GM18873 (cell line): ENCODE measurements around the gene GALNT16.

ENCODE experiments used
- ATAC-seq: cut with Tn5 transposase; IDR thresholded peaks from one replicate; pipeline ENCODE4 v1.9.1; 2021; ENCODE audit warnings: mild to moderate bottlenecking, moderate library complexity, moderate number of reproducible peaks; ENCODE audit not compliant: unreplicated experiment, low FRiP score

GALNT16 gene

DNA sequence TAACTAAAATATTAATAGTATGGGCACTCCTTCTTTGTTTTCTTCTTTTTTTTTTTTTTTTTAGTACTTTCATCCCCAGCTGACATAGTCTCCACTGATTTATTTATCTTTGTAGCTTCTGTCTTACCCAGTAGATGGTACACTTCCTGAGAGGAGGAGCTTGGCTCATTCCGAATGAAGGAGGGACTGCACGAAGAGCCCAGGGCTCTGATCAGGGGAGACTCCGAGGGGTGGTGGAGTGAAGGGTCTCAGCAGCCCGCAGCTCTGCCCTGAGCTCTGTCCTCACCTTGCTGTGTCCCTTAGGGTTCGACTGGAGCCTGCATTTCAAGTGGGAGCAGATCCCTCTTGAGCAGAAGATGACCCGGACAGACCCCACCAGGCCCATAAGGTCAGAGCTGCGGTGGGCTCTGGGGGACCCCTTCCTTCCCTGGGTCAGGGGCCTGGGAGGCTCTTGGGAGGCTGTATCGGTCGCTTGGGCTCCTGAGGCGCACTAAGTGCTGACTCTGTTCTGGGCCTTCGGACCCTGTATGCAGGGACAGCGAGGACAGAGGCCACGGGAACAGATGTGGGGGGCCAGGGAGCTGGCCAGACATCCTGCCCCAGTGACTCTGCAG lies 72.9 kb downstream of the GALNT16 start:
- ATAC-seq, result no peak

GRCh38 chr14:69333791-69334337 lies 73.9 kb downstream of the GALNT16 start:
- ATAC-seq, result no peak

DNA sequence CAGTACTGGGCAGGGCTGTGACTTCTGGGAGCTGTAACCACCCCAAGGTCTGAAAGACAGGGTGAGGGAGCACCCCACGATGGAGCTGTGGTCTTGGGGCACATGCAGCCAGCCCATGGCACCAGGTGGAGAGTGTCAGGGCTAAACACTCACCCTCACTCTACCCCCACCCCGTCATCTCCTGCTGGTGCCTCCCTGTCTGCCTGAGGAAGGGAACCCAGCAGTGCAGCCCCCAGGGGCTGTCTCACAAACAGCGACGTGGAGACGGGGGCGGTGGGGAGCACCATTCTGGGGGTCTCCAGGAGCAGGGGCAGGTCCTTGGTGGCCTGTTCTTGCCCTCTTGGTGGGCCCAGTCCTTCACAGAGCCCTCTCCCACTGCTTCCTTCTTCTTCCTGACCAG lies 74.6 kb downstream of the GALNT16 start:
- no peak for ATAC-seq

DNA sequence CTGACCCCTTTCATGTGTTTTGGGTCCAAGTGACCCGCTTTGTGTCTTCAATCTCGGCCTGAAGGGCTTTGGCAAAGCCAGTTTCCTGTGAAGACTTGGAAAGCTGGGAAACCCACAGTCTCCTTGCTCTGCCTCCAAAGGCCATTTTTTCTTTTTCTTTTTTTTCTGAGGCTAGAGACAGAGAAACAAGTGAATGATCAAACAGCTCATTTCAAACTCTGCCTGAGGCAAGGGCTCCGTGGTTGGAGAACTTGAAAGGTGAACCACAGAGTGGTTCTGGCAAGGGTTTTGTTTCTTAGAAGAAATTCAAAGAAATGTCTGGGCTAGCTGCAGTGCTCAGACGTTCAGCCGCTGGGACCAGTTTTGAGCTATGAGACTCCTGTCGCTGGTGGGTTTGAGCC lies 75.4 kb downstream of the GALNT16 start:
- ATAC-seq, result no peak

DNA sequence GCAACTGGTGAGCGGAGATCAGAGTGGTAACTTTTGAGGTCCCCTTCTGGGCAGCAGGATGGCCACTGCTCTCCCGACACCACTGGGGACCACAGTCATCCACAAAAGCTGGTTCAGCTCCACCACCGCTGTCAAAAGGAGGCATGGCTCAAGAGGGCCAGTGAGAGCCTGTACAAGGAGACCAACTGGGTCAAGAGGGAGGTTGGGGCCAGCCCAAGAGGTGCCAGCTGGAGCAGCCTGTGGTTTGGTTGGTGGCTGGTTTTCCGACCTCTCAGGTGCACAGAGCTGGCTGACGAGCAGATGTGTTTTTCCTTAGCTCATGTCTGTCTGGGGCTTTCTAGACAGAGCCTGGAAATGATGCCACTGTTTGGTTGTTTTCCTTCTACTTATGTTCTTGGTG lies 78.0 kb downstream of the GALNT16 start:
- ATAC-seq, result no peak

DNA sequence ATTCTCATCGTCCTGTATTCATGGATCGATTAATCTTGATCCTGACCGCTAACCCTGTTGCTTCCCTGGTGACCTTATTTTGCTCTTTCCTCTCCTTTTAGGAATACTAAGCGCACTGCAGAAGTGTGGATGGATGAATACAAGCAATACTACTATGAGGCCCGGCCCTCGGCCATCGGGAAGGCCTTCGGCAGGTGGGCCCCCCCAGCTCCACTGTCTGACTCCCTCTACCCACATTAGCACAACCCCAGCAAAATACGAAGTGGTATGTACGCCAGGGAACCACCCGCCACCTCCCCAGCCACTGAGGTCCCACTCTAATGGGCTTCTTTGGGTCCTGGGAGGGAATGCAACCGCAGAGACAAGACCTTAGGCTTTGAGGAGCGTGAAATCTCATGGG lies 79.5 kb downstream of the GALNT16 start:
- no peak for ATAC-seq

- no peak for ATAC-seq
Observed at GRCh38 chr14:69342928-69343525, 83.1 kb downstream of the GALNT16 start.

- no peak for ATAC-seq
Observed at GRCh38 chr14:69344171-69344570, 84.2 kb downstream of the GALNT16 start.

DNA sequence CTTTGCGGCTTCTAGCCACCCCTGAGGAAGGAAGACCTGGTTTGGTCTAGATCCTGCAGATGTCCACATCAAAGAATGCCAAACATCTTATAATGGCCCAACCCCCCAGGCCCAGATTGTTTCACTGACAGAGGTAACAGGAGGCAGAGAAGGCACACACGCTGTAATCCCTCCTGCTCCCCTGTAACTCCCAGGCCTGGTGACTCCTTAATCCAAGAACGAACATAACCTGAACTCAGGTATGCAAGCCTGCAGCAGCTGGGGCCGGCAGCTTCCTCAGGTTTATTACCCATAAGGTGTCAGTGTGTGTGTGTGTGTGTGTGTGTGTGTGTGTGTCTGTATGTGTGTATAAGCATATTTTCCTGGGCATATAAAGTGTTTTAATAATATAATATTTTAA lies 85.4 kb downstream of the GALNT16 start:
- ATAC-seq, result no peak

DNA sequence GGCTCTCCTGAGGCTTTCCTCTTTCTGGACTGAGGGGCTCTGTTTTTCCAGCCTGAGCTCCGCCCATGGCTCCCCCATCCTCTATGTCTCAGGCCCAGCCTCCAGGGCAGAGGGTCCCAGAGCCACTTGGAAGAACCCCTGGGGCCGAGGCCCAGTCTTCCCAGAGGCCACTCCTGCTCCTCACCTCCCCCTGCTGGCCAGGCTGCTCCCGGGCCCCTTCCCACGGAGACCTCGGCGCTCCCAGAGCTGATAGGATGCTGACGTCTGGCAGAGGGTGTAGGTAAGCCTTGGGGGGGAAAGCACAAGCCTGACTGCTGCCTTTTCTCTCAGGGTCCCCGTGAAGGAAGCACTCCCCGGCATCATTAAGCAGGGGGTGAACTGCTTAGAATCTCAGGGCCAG lies 86.8 kb downstream of the GALNT16 start:
- no peak for ATAC-seq

DNA sequence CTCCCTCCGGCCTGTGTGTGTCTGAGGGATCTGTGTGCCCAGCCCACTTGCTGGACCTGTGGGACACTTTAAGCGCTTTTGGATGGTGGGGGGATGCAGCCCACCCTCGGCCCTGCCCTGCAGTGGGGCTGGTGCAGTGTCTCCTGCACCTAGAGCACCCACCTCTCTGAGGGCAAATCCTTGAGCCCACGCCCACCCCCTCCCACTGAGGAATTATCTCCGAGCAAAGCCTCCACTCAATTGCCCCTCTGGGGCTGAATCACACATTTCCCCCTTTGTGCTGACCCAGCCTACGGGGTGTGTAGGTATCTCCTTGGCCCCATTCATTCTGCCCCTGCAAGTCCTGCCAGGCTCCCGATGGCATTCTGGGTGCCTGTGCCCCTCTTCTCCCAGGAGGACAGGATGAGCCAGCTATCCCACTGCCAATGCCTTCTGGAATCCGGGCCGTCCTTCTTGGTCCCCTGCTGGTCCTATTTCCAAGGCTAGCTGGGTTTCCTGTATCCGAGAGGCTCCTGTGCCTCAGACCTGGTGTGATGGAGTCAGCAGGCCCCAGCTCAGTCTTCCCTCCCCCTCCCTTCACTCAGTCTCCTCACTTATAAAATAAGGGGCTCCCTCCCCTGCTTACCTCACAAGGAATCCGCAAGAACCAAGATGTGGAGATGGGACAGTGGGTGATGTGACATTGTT lies 89.3 kb downstream of the GALNT16 start:
- ATAC-seq, result no peak

DNA sequence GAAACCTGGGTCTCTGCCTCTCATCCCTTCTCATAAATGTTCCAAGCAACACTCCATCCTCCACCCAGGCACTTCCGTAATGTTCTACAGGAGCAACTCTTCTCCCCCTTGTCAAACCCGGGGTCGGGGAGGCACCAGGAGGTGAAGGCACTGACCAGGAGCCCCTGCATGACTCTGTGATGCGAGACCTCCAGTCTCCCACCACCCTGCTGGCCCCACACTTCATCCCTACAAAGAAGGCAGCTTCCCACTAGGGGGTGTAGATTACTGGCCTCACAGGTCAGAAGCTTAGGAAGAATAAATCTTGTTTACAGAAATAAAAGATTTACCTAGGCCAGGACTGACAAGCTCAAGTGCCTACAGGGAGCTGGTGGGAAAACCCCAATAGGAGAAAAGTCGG lies 90.9 kb downstream of the GALNT16 start:
- ATAC-seq, result no peak

GRCh38 chr14:69351385-69351784 lies 91.4 kb downstream of the GALNT16 start:
- no peak for ATAC-seq

DNA sequence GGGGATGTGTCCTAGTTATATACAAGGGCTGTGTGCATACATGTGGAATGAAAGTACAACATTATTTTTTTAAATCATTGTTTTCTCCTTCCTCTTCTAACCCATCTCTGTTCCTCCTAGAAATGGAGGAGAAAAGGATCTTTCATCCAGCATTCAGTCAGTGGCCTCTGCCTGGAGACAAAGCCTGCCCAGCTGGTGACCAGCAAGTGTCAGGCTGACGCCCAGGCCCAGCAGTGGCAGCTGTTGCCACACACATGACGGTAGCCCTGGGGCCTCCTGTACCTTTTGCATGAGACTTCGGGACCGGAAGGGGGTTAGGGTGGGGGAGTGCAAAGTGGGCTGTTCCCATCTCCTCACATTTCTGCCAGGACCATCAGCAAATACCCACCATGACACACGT lies 92.0 kb downstream of the GALNT16 start:
- ATAC-seq, result no peak

- ATAC-seq, result no peak
Observed at GRCh38 chr14:69353168-69353567, 93.2 kb downstream of the GALNT16 start.

DNA sequence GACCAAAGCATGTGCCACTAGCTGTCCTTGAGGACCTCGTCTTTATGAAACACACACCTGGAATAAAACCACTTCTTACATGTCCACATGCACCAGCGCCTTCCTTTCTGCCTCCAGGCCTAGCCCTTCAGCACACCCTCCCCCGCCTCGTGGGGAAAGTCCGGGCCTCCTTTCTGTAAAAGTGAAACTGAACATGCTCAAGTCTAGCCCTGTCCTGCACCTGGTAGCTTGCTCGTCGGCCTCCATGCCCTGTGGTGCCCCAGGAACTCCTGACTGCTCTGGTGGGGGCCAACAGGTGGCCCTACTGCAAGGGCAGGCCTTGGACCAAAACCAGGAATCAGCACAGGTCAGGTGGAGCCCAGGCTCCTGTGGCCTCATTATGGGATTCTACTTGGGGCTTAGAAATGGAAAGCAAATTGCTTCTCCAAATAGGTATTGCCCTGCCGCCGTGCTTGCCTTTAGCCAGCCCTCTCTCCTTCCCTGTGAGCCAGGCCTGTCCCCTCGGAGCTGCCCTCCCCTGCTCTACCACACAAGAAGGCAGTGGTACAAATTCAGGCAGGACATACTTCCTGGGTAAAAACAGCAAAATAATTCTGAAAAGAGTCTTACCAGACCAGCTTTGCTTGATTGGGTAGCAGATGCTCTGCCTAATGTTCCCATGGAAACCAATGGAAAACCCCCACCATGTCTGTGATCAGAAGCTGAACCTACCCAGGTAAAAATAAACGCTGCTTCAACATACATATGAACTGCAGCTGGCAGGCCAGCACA lies 94.6 kb downstream of the GALNT16 start:
- peak; percentile 77 for ATAC-seq

- no peak for ATAC-seq
Observed at GRCh38 chr14:69355154-69355597, 95.2 kb downstream of the GALNT16 start.

DNA sequence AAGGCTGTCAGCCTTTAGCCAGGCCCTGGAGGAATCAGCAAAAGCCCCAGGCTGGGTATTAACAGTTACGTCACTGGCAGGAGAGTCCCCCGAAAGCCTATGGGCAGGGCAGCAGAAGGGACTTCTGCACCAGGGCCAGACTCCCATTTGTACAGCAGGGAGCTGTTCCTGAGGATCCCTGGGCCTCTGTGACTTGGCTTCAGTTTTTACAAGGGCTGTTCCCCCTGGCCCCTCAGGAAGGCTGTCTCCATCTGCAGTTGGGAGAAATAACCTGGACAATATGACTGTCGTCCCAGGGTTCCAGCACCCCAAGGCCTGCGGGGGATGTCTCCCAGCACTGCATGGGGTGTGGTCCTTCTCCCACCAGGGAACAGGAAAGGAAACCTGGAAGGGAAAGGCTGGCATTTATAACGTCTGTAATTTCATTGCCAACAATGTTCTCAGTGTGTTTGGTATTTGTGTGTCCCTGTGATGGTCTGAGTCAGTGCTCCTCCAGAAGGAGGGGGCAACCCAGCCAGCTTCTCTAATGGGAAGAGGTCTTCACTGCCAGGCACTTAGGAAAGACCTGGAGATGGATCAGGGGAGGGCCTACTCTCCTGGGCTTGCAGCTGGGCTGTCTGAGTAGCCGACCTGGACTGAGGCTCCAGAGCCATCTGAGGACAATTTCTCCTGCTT lies 95.8 kb downstream of the GALNT16 start:
- no peak for ATAC-seq

- ATAC-seq, result no peak
Observed at GRCh38 chr14:69356903-69357543, 97.1 kb downstream of the GALNT16 start.
